Mucosa of stomach (tissue), 1 donor: Measurements from ENCODE around the gene DYSF.

ENCODE experiments used
- H3K27me3 ChIP-seq: one replicate; pipeline ENCODE4 v1.7.0; 2013; ENCODE audit warnings: mild to moderate bottlenecking, low read length; ENCODE audit not compliant: control insufficient read depth, insufficient read depth
- H3K36me3 ChIP-seq: one replicate; pipeline ENCODE4 v1.7.0; 2013; ENCODE audit warnings: low read length; ENCODE audit not compliant: control insufficient read depth, insufficient read depth
- H3K4me1 ChIP-seq: one replicate; pipeline ENCODE4 v1.7.0; 2013; ENCODE audit warnings: mild to moderate bottlenecking, low read length; ENCODE audit not compliant: control insufficient read depth, insufficient read depth
- H3K4me3 ChIP-seq: one replicate; pipeline ENCODE4 v1.7.0; 2013; ENCODE audit warnings: low read length
- H3K9ac ChIP-seq: one replicate; pipeline ENCODE4 v1.7.0; 2013; ENCODE audit warnings: mild to moderate bottlenecking, low read length, moderate library complexity
- H3K9me3 ChIP-seq: one replicate; pipeline ENCODE4 v1.7.0; 2013; ENCODE audit warnings: mild to moderate bottlenecking, low read length, moderate library complexity; ENCODE audit not compliant: control insufficient read depth
- donor health status: Pancreatic carcinoma.

DYSF gene

GRCh38 chr2:71735676-71736075 lies 282.3 kb downstream of the DYSF start:
- Histone ChIP-seq H3K4me1 (no peaks in the 10 kb centered on the region), H3K9ac (no peak overlapping the region), H3K4me3 (no peak overlapping the region), H3K27me3 (no peaks in the 10 kb centered on the region), H3K9me3 (no peaks in the 10 kb centered on the region), H3K36me3 (no peaks in the 10 kb centered on the region)
